Measurements from ENCODE around the gene STRN3.
A peak's percentile ranks its signal among the peaks of the same experiment; 100 is the strongest.
"Not testable (repeated sequence)": the region's sequence is repeated elsewhere in the genome, so short reads cannot be mapped to it uniquely, and the experiment has no call there.

STRN3 gene

GRCh38 chr14:30999038-30999773 is 27.0 kb downstream of the STRN3 start:
- DNase-seq: no peak

- DNase-seq: no peak
These were observed 28.0 kb downstream of the STRN3 start for GRCh38 chr14:30998100-30998706.

GRCh38 chr14:30996892-30997659 is 29.1 kb downstream of the STRN3 start:
- no peak for DNase-seq

GRCh38 chr14:30995689-30996088 is 30.5 kb downstream of the STRN3 start:
- DNase-seq: no peak

GRCh38 chr14:30994681-30995620 is 31.2 kb downstream of the STRN3 start:
- peak; percentile 50 for DNase-seq

- no peak for DNase-seq
These were observed 33.1 kb downstream of the STRN3 start for GRCh38 chr14:30993071-30993470.

GRCh38 chr14:30991408-30991807 is 34.8 kb downstream of the STRN3 start:
- no peak for DNase-seq

- DNase-seq: peak; percentile 23
These were observed 35.4 kb downstream of the STRN3 start for GRCh38 chr14:30990770-30991169.

- DNase-seq: peak; percentile 43
These were observed 37.7 kb downstream of the STRN3 start for GRCh38 chr14:30988509-30988908.

GRCh38 chr14:30985796-30986195 is 40.4 kb downstream of the STRN3 start:
- DNase-seq: peak; percentile 30

GRCh38 chr14:30983858-30984257 is 42.3 kb downstream of the STRN3 start:
- DNase-seq: no peak

- DNase-seq: no peak
These were observed 43.6 kb downstream of the STRN3 start for GRCh38 chr14:30982533-30982932.

- DNase-seq: no peak
These were observed 45.2 kb downstream of the STRN3 start for GRCh38 chr14:30980980-30981379.

GRCh38 chr14:30980106-30980704 is 46.0 kb downstream of the STRN3 start:
- peak; percentile 80 for DNase-seq

GRCh38 chr14:30977752-30978151 is 48.4 kb downstream of the STRN3 start:
- no peak for DNase-seq

GRCh38 chr14:30974628-30975027 is 51.6 kb downstream of the STRN3 start:
- DNase-seq: no peak

- no peak for DNase-seq
These were observed 53.1 kb downstream of the STRN3 start for GRCh38 chr14:30972882-30973582.

- not testable (repeated sequence) for DNase-seq
These were observed 54.0 kb downstream of the STRN3 start for GRCh38 chr14:30972036-30972732.

GRCh38 chr14:30971586-30971985 is 54.6 kb downstream of the STRN3 start:
- DNase-seq: no peak

GRCh38 chr14:30969796-30970195 is 56.4 kb downstream of the STRN3 start:
- not testable (repeated sequence) for DNase-seq
